ENCODE data around the gene MYBPC2. TPM values are rescaled to one million over a fixed set of nuclear protein-coding genes. Genes with fewer than 3 reads are reported as not detected.
"Not testable (repeated sequence)": the region's sequence is repeated elsewhere in the genome, so short reads cannot be mapped to it uniquely, and the experiment has no call there.

The MYBPC2 gene
- total RNA-seq, 2 donors from 2014 or later, result not detected

DNA sequence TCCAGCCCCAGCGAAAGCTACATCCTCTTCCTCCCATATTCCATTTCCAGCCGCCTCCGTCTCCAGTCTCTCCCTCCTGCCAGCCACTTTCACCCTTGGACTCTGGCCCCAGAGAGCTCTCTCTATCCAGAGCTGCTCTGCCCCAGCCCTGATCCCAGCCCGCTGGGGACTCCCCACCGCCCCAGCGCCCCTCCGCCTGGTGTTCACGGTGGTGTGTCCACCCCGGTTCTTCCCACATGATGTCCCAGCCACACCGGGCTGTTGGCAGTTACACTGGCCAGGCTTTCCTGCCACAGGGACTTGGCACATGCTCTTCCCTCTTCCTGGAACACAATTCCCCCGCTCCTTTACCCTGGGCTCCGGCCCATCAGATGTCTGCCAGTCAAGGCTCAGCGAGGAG is 32.3 kb downstream of the MYBPC2 start:
- 71 to 80% methylated on average over 10 to 13 of the region's 13 CpGs for WGBS, 2 donors

DNA sequence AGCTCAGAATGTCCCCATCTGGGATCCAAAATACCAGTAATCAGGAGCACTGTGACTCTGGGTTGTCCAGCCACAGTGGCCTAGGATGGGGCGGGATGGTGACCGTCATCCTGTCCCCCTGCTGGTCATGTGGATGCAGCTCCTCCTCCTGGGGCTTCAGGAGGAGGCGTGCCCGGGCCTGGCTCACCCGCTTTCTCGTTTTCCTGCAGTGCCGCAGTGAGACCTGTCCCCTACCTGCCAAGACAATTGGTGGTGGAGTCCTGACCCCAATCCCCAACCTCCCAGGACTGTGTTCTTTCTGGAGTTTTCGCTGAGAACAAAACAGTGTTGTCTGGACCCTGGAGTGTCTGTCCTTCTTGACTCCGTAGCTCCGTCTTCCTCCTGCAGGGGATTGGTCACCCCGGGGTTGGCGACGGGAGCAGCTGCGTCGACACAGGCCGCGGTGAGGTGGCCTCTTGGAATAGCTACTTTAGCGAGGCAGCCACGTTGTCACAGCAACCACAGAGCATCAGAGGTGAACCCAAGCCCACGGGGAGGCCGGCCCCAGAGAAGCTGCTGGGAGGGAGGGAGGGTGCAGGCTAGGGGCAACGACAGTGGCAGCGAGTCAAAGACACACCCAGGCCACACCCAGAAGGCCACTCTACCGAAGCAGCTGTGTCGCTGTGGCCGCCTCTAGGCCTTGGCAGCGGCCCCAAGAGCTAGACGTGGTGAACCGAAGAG is 33.5 kb downstream of the MYBPC2 start:
- peak; percentile 22 for ATAC-seq
- intact Hi-C loops (cut with DNase I), result no loop called here
- H3K36me3 ChIP-seq (replicated peaks in 1 of 2; ENCODE audit: insufficient read depth in 1 of 2, low read depth in 2 of 2), result no peaks in the 10 kb centered on the region
- peaks cover 0 to 4% of the 10 kb centered on the region in 2 donors for H3K27me3 ChIP-seq
- peak in 2 of 4 donors; percentile 14 to 18 for DNase-seq
- H3K9me3 ChIP-seq, result no peaks in the 10 kb centered on the region
- no peaks in the 10 kb centered on the region for H3K4me1 ChIP-seq
- H3K4me3 ChIP-seq, result no peak overlapping the region
- TF ChIP-seq, protein P1, sequence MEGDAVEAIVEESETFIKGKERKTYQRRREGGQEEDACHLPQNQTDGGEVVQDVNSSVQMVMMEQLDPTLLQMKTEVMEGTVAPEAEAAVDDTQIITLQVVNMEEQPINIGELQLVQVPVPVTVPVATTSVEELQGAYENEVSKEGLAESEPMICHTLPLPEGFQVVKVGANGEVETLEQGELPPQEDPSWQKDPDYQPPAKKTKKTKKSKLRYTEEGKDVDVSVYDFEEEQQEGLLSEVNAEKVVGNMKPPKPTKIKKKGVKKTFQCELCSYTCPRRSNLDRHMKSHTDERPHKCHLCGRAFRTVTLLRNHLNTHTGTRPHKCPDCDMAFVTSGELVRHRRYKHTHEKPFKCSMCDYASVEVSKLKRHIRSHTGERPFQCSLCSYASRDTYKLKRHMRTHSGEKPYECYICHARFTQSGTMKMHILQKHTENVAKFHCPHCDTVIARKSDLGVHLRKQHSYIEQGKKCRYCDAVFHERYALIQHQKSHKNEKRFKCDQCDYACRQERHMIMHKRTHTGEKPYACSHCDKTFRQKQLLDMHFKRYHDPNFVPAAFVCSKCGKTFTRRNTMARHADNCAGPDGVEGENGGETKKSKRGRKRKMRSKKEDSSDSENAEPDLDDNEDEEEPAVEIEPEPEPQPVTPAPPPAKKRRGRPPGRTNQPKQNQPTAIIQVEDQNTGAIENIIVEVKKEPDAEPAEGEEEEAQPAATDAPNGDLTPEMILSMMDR (IDR thresholded peaks at IDR 0.05), result peak in 1 of 7 experiments; percentile 3
- no peak for TF ChIP-seq POLR2A (IDR thresholded peaks at IDR 0.05)
- WGBS, 2 donors, result 49 to 71% methylated on average over 17 to 28 of the region's 29 CpGs
- no peak overlapping the region for H3K27ac ChIP-seq

More for the DNA sequence above, 32.3 kb downstream of the MYBPC2 start:
- intact Hi-C loops (cut with DNase I), result loop anchor here (5.0 kb wide), 1 partner anchor 93 kb away; no protein-coding TSS in a partner anchor
- ATAC-seq (no peak), DNase-seq (no peak)
- Histone ChIP-seq H3K27ac (no peak overlapping the region), H3K4me1 (no peaks in the 10 kb centered on the region), H3K36me3 (replicated peaks in 1 of 2; ENCODE audit: insufficient read depth in 1 of 2, low read depth in 2 of 2) (no peaks in the 10 kb centered on the region), H3K4me3 (no peak overlapping the region), H3K27me3 (peaks cover 0 to 4% of the 10 kb centered on the region in 2 donors), H3K9me3 (no peaks in the 10 kb centered on the region)
- TF ChIP-seq POLR2A (IDR thresholded peaks at IDR 0.05), result no peak
- TF ChIP-seq, protein P1 (IDR thresholded peaks at IDR 0.05), result no peak

DNA sequence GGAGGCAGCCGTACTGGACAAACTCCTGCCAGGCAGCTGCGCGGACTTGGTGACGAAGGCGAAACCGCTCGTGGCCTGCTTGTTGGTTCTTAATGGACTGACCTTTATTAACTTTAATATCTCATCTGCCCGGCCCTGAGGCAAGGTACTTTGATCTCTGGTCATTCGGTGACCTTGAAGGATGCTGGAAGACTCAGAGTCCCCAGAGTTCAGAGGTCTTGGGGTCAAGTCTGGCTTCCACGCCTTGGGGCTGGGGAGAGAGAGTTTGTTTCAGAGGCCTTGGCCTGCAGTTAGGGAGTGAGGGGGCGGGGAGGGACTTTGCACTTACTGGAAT is 34.0 kb downstream of the MYBPC2 start:
- TF ChIP-seq, protein P1 (IDR thresholded peaks at IDR 0.05), result no peak
- no peak for TF ChIP-seq POLR2A (IDR thresholded peaks at IDR 0.05)
- Histone ChIP-seq H3K27ac (no peak overlapping the region), H3K27me3 (peaks cover 0 to 4% of the 10 kb centered on the region in 2 donors), H3K36me3 (replicated peaks in 1 of 2; ENCODE audit: insufficient read depth in 1 of 2, low read depth in 2 of 2) (no peaks in the 10 kb centered on the region), H3K9me3 (no peaks in the 10 kb centered on the region), H3K4me3 (no peak overlapping the region), H3K4me1 (no peaks in the 10 kb centered on the region)
- WGBS, 2 donors, result 76 to 86% methylated on average over 8 to 11 of the region's 11 CpGs
- intact Hi-C loops (cut with DNase I), result no loop called here
- no peak for DNase-seq
- no peak for ATAC-seq

DNA sequence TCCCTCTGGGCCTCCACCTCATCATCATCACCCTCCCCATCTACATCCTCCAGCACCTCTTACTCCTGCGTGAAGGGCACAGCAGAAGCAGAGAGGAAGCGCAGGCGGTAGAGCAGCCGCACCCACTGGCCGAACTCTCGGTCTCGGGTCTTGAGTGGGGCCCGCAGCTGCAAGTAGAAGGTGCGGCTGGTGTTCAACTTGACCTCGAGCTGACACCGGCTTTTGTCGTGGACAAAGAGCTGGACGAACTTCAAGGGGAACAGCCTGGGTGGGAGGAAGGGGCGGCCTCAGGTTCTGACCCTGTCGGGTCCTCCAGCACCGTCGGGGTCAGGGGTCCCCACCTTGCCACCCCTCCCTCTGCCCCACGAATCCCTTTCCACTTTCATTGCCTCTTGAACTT is 34.9 kb downstream of the MYBPC2 start:
- Histone ChIP-seq H3K27me3 (no peaks in the 10 kb centered on the region), H3K27ac (no peak overlapping the region), H3K9me3 (no peaks in the 10 kb centered on the region), H3K36me3 (replicated peaks in 1 of 2; ENCODE audit: insufficient read depth in 1 of 2, low read depth in 2 of 2) (no peaks in the 10 kb centered on the region), H3K4me1 (no peaks in the 10 kb centered on the region), H3K4me3 (no peak overlapping the region)
- ATAC-seq (no peak), DNase-seq (no peak)
- WGBS, 2 donors, result 69 to 78% methylated on average over 18 of the region's 18 CpGs
- intact Hi-C loops (cut with DNase I), result no loop called here
- no peak for TF ChIP-seq POLR2A (IDR thresholded peaks at IDR 0.05)
- TF ChIP-seq, protein P1 (IDR thresholded peaks at IDR 0.05), result no peak

DNA sequence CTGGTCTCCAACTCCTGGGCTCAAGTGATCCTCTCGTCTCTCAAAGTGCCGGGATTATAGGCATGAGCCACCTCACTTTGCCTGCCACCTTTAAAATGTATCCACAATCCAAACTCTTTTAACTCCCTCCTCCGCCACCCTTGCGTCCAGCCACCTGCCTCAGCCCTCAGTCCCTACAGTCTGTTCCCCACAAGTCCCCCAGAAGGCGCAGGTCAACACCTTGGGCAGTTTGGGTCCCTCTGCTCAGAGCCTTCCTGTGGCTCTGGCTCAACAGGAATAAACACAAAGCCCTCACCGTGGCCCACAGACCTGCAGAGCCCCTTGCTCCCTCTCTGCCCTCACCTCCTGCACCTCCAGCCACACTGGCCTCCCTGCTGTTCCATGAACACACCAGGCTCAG is 36.1 kb downstream of the MYBPC2 start:
- Histone ChIP-seq H3K27me3 (no peaks in the 10 kb centered on the region), H3K36me3 (replicated peaks in 1 of 2; ENCODE audit: insufficient read depth in 1 of 2, low read depth in 2 of 2) (no peaks in the 10 kb centered on the region), H3K4me3 (no peak overlapping the region), H3K4me1 (no peaks in the 10 kb centered on the region), H3K27ac (no peak overlapping the region), H3K9me3 (no peaks in the 10 kb centered on the region)
- no peak for DNase-seq
- intact Hi-C loops (cut with DNase I), result no loop called here
- no peak for TF ChIP-seq POLR2A (IDR thresholded peaks at IDR 0.05)
- TF ChIP-seq, protein P1 (IDR thresholded peaks at IDR 0.05), result no peak
- ATAC-seq, result no peak
- 85 to 89% methylated on average over 6 of the region's 6 CpGs for WGBS, 2 donors

DNA sequence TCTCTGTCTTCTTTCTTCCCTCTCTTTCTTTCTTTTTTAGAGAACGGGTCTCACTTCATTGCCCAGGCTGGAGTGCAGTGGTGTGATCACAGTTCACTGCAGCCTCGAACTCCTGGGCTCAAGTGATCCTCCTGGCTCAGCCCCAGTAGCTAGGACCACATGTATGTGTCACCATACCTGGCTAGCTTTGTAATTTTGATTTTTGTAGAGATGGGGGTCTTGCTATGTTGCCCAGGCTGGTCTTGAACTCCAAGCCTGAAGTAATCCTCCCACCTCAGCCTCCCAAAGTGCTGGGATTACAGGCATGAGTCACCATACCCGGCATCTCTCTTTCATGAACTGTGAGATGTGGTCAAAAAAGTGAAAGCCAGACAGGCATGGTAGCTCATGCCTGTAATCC is 40.6 kb downstream of the MYBPC2 start:
- intact Hi-C loops (cut with DNase I); H3K27ac ChIP-seq; ATAC-seq; H3K4me3 ChIP-seq; DNase-seq; H3K36me3 ChIP-seq (replicated peaks in 1 of 2; ENCODE audit: insufficient read depth in 1 of 2, low read depth in 2 of 2); H3K9me3 ChIP-seq; H3K27me3 ChIP-seq: not testable (repeated sequence)
- 58 to 63% methylated on average over 3 of the region's 3 CpGs for WGBS, 2 donors
- peaks cover 19% of the 10 kb centered on the region for H3K4me1 ChIP-seq
